GM21786 (cell line): Measurements from ENCODE around the gene MAPK11.

ENCODE experiments used
- ATAC-seq: cut with Tn5 transposase; IDR thresholded peaks from one replicate; pipeline ENCODE4 v1.9.1; 2021; ENCODE audit not compliant: unreplicated experiment

MAPK11 gene

DNA sequence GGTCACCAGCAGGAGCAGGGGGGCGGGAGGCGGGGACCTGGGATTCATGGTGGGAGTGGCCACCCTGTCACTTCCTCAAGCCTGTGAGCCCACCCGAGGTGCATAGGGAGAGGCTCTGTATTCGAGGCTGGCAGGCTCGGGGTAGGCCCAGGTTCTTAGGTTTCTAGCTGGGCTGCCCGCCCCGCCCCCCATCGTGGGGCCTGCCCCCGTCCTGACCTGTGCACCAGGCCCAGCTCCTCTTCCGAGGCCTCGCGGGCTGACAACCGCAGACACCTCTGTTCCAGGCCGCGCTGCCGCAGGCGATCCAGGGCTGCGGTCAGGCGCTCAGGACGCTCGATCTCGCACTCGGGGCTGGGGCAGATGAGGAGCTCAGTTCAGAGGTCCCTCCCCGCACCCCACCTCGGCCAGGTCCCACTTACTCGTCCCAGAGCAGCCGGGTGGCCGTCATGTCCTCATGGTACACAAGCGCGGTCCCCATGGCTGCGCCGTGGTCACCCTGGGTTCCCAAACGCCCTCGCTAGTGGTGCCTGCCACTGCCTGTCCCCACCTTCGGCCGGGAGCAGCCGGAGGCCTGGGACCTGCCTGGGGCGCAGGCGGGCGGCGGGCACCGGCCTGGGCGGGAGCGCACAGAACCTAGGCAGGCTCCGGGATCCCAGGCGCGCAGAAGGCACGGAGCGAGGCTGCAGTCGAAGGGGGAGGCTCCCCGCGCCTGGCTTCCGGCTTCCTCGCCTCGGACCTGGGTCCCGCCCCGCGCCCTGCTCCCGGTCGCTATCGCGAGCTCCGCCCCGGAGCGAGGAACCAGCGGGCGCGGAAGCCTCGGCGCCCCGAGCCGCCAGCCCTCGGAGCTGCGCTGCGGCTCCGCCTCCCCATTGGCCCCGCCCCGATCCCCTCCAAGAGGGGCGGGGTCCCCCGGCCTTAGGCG is 19.4 kb downstream of the MAPK11 start, which contains the start of gene HDAC10:
TSS of gene HDAC10 (minus strand) at position 711 of the 922 bp plus-strand sequence. CDS start at position 478, 233 bp downstream.
- ATAC-seq = peak; percentile 48

DNA sequence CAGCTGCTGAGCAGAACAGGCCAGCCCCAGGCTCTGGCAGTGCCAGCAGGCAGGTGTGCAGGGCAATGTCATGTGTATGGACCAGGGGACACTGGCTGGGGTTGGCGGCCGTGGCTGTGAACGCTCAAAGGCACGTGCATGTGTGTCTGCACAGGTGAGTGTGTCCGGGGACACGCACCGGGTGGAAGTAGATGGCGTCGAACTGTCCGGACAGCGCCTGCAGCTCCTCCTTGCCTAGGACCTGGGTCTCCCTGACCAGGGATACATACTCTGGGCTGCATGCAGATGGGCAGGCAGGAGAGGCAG is 20.0 kb downstream of the MAPK11 start:
- ATAC-seq = no peak

DNA sequence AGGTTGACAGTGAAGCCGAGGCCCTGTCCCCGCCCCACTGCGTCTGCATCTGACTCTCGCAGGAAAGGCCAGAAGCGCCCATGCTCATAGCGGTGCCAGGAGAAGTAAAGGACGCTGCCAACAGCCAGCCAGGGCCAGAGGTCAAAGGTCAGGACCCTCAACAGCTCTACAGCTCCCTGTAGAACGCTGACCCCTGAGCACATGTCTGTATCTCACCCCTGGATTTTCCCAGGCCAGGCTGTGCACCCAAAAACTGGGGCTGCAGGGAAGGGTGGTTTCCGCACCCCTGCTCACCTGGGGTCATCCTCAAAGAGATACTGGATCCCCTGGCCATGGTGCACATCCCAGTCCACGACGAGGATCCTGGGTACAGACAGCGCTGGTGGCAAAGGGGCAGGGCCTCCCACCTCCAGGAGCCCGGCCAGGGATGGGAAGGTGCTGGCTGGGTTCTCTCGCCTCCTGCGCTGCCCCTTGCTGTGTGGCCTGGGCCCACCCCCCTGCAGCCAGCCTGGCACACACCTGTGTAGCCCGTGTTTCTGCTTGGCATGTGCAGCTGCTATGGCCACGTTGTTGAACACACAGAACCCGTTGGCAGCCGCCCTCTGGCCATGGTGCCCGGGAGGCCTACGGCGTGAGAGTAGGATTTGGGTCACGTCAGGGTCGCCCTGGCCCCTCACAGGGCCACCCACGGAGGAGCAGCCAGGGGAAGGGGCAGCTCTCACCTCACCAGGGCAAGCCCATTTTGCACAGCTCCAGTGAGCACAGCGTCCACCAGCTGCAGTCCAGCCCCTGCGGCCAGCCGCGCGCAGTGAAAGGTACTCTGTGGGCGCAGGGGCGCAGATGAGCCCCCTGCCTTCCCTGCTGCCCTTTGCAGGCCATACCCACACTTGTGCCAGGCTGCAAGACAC is 20.6 kb downstream of the MAPK11 start:
- ATAC-seq = no peak

DNA sequence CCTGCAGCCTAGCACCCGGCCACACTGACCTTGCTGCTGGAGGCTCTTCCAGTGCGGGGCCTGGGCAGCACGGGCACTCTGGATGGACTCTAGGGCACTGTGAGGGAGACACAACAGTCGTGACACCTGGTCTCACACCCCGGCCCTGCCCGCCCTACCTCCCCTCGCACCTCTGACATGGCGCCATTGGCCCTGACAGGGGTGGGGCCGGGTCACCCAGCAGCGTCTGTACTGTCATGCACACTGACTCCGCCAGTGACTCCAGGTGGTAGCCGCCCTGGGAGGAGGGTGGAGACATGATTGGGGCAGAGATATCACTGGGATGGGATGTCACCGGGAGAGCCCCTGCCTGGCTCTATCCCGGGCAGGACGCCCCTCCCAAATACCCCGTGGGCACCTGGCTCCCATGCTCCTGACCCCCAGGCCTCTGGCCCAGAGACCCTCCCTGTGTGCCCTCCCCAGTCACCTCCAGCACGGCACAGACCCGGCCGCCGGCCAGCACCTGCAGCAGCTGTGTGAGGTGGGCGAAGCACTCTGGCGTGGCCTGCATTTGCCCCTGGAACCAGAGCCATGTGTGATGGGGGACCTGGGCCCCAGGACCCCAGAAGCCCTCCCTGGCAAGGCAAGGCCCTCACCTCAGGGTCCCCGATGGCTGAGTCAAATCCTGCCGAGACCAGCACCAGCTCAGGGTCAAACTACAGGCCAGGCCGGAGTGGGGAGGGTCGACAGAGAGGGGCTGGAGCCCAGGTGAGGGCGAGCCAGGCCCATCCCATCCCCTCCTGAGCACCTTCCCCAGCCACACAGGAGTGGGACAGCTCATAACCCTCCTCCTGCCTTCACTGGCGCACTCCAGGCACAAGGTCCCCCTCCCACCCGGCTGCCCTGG is 21.7 kb downstream of the MAPK11 start:
- no peak for ATAC-seq

DNA sequence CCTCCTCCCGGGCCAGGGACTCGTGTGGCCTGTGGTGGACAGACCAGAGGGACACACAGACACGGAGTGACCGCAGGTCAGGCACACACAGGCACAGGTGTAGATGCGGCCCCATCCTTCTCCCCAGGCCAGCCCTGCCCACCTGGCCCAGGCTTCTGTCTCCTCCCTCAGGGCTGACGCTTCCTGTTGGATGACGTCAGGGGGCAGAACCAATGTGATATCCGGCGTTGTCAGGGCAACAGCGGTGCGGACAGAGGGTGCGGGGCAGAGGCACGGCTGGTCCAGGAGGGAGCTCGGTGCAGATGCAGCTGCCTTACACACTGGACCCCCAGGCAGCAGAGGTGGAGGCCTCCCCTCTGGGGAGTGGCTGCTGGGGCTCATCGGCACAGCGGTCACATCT is 22.4 kb downstream of the MAPK11 start:
- no peak for ATAC-seq

DNA sequence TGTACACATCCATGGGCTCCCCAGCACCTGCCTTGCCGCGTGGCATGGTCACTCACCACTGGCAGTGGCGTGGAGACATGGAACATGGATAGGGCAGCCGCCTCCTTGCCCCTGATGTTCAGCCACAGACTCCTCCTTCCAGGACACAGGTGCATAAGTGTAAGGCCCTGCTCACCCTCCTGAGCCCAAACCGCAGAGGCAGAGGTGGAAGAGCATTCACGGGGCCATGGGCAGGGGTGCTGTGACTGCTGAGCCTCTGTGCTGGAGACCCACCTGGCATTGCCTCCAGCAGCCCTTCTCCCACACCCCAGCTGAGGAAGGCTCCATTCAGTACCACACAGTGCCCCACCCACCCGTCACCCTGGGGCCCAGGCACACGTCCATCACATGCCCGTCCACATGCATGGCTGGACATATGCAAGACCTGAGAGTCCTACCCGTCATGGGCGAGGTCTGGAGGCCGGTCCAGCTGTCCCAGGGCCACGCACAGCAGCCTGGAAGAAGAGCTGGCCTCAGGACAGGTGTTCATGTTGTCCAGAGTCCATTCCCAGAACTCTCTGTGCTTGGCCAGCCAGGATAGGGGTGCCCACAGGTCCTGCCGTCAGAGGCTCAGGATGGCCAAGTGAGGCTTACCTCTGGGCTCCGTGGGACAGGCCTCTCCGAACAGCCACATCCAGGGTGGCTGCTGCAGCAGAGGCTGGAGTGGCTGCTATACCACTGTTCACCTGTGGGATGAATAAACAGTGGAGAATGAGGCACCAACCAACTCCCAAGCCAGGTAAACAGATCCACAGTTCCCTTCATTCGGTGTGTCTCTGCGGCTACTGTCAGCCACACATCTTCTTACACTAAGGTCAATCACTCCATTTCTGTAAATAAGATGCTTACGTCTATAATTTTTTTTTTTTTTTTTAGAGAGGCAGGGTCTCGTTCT is 23.7 kb downstream of the MAPK11 start:
- no peak for ATAC-seq

DNA sequence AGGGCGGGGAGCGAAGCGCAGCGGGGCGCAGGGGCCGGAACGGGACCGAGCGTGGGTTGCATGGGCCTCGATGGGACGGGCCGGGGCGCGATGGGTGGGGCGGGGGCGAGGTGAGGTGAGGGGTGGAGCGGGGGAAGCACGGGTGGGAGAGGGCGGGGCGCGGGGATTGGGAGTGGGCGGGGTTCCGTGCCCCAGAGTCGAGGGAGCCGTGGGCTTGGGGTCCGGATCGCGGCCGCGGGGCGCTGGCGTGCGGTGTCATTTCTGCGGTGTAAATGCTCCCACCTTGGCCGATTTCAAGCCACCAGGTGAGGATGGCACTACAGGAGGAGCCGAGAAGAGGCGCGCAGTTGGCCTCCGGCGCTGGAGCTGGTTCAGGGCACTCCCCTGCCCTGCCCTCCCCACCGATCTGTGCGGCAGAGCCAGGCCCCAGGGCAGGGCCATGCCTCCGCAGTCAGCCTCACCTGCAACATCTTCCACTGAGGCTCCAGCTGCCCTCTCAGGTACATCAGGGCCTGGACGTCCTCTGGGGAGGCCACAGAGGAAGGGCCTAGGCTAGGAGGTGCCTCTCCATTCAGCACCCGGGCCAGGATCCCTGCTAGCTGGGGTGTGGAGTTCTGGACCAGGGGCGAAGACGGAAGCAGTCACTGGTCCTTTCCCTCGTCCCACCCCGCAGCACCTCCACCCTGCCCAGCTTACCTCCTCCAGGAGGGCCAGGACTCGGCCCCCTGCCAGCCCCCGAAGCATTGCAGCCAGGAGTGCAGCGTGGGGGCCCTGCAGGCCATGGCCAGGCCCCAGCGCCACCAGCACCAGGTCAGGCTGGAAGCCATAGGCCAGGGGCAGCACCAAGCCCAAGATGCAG is 24.7 kb downstream of the MAPK11 start:
- ATAC-seq = no peak

DNA sequence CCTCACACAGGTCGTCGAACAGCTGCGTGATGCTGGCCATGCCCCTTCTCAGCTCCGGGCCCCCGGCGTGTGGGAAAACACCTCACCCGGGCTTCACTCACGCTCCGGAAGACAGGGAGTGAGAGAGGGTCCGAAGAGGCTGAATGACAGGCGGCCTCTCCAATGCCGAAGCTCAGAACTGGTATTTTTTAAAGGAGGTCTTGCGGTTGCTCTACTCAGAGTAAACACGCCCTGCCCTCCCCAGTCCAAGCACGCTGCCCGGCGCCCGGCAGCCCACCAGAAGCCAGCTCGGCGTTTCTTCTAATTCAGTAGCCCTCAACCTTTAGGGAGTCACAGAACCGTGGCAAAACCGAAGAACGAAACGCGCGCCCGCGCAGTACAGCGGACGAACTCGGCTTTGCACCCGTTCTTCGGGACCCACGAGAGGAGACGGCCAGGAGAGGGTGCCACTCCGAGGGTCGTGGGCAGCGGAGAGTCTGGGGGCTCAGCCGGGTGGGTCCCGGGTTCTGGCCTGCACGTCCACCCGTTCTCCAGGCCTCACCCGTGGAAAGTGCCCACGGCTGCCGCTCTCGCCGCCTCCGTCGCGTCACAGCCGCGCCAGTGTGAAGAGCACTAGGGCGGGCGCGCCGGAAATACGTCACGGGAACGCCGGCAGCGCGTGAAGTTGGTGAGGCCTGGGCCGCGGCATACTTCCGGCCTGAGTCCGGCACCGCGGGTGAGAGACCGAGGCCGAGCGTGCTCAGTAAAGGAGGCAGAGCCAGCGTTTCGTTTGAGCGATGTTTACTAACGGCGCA is 25.6 kb downstream of the MAPK11 start, which contains the start of gene TUBGCP6:
TSS of gene TUBGCP6 (minus strand) at position 604 of the 794 bp plus-strand sequence. CDS start at position 40, 564 bp downstream.
- peak; percentile 69 for ATAC-seq

DNA sequence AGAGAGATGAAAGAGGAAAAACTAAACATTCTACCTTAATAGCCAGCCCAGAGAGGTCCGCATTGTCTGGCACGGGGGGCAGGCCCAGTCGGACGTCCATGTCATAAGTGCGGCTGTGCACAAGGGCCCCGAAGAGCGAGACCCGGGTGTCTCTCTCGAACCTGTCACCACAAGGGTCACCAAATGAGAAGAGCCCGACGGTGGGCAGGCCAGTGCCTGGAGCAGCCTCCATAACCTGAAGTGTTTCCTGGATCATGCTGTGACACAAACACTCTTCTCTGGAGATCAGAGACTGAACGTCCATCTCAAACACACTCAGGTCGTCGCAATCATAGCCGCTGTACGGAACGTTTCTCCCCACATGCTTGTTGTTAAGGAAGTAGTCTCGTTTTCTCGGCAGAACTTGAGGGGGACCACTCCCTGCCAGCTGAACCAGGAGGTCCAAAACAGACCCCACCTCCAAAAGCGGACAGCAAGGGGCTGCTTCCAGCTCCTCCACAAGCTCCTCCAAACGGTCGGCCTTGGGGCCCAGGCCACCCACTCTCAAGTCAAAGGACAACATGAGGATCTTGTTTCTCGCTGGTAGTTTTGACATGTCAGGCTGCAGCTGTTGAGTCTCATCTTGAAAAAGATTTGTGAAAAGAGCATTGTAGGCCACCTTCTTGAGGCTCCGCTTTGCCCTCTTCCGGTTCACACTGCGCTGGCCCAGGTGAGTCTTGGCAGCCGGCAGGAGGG is 26.3 kb downstream of the MAPK11 start:
- ATAC-seq = no peak

DNA sequence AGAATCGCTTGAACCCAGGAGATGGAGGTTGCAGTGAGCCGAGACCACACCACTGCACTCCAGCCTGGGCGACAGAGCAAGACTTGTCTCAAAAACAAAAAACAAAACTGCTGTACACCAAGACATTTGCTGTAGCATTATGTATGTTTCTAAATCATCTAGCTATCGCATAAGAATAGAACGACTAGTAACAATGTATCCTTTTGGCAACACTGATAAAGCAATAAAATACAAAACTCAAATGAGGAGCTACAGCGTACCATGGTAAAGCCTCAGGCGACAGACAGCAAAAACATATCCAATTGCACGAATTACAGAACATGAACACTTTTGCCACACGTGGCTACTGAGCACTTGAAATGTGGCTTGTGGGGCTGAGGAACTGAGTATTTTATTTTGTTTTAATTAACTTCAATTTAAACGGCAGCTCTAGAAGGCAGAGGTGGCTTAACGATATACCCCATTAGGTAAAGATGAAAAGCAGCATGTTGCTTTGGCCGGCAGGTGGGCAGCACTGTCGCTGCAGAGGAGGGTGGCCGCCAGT is 27.7 kb downstream of the MAPK11 start:
- ATAC-seq = no peak

DNA sequence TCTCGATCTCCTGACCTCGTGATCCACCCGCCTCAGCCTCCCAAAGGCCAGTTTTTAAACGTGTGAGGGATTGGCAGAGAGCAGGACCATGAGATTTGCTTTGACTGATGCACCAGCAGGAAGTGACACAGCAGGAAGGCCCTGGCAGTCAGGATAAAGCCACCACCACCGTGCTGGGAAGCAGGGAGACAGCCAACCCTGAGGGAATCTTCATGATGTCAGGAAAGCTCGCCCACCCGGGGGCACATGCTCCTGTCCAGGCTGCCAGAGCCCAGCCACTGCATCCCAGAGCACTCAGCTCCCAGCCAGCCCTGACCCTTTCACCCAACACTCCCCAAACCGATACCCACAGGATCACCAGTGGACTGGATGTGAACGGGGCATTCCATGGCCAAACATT is 31.4 kb downstream of the MAPK11 start:
- ATAC-seq = no peak

DNA sequence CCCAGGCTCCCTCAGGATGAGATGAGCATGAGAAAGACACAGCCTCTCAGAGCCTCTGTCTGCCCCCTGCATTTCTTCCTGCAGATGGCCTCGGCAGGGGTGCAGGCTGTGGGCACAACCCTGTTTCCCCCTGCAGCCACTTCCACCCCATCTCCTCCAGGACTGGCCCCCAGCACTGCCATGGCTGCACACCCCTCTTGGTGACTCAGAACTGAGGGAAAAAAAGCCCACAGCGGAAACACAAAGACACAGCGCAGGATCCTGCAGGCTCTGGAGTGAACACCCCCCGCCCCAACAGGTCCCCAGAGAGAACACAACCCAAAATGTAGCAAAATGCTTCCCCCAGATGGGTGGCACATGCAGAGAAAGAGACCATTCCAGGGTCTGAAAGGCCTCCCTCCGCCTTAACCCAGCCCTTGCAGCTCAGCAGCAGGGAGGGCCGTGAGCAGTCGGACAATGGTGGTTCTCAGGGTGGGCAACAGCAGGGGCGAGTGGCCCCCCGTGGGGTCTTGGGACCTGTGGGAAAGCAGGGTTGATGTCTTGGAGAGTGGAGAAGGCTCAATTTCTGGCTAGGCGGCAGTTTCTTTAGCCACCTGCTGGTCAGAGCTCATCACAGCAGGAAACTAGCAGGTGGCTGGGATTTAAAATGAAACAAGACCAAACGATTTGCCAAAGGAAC is 33.3 kb downstream of the MAPK11 start:
- no peak for ATAC-seq

DNA sequence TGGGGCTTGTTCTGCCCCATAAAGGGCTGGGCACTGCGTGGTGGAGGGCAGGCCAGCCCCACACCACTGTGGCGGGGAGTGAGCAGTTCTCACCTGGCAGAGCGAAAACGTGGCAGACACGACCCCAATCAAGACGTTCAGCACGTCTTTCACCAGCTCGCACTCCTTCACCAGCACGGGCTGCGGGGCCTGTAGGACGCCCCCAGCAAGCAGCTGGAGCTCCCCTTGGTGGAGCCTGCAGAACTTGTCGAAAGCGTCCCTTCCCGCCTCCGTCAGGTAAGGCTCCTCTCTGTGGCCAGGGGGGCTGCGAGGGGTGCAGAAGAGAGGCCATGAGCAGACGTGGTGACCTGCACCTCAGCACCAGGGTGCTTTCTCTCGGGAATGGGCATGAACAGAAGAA is 37.0 kb downstream of the MAPK11 start:
- no peak for ATAC-seq

DNA sequence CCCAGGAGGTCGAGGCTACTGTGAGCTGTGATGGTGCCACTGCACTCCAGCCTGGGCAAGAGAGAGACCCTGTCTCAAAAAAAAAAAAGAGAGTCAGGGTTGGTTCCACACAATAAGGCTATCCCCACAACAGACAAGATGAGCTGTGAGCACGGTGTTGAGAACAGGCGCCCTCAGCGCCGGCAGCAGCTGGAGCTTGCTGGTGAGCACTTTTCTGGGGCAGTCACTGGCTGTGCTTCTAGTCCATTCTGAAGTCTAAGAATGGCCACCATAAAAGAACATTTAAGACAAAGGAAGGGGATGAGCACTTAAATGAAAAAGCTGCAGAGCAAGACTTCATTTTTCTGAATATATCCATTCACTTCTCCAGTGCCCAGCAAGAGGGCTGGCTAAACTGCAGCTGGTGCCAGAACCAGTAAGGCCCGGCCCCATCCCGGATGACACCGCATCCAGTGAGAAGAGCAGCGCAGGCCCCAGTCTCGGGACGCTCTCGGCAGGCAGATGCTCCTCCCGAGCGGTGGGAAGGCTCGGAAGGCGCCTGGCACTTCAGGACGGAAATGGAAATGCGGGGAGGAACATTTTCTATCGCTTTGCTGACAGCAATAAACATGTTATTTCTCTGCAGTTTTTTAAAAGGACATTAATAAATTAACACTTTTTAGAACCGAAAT is 37.6 kb downstream of the MAPK11 start:
- ATAC-seq = no peak

DNA sequence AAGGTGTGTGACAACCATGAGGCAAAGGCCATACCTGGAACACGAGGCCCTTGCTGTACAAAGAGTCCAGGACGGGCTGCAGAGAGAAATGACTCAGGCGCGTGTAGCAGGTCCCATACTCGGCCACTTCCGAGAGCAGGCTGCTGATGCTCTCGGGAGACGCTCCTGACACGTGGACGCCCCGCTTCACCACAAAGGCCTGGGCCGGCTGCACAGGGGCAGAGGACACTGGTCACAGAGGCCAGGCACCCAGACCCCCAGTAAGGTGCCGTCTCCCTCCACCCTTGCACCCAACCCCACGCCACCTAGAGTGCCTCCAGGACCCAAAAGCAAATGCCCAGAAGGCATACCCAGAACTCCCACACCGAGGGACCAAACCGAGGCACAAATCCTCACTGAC is 40.8 kb downstream of the MAPK11 start:
- no peak for ATAC-seq

DNA sequence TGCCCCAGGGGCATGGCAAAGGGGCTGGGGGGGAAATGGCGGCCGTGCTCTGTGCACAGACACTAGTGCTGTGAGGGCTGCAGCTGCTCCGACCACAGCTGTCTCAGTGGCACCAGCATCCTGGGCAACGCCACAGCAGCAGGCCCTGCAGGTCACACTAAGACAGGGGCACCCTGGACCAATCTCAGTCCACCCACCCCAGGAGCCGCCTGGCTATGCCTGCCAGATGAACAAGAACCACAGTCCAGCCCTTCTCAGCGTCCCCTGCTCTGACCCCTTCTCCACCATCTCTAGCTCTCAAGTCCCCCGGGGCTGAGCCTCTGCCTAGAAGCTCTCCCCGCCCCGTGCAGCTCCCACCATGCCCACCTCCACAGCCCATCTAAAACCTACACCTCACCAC is 41.8 kb downstream of the MAPK11 start:
- ATAC-seq = no peak
